Muscle layer of colon (tissue), 2 donors: ENCODE measurements around the gene B4GALT5.
"Not testable (repeated sequence)": the region's sequence is repeated elsewhere in the genome, so short reads cannot be mapped to it uniquely, and the experiment has no call there.

Experiments used
- H3K27ac ChIP-seq: one replicate; pipeline ENCODE4 v1.7.0; 2013; ENCODE audit warnings: low read depth, mild to moderate bottlenecking, low read length, moderate library complexity
- H3K27me3 ChIP-seq, 2 donors: one replicate each; pipeline ENCODE4 v1.7.0; 2013; ENCODE audit warnings: low read length in 2 of 2, mild to moderate bottlenecking in 2 of 2; ENCODE audit not compliant: insufficient read depth in 2 of 2, control insufficient read depth in 1 of 2
- H3K36me3 ChIP-seq: one replicate; pipeline ENCODE4 v1.7.0; 2013; ENCODE audit warnings: mild to moderate bottlenecking, low read length; ENCODE audit not compliant: insufficient read depth
- H3K4me1 ChIP-seq: one replicate; pipeline ENCODE4 v1.7.0; 2013; ENCODE audit warnings: mild to moderate bottlenecking, low read length; ENCODE audit not compliant: insufficient read depth
- H3K4me3 ChIP-seq, 2 donors: one replicate each; pipeline ENCODE4 v1.7.0; 2013; ENCODE audit warnings: low read length in 2 of 2, low read depth in 1 of 2, mild to moderate bottlenecking in 1 of 2, moderate library complexity in 1 of 2
- H3K9ac ChIP-seq: one replicate; pipeline ENCODE4 v1.7.0; 2013; ENCODE audit warnings: low read length
- H3K9me3 ChIP-seq: one replicate; pipeline ENCODE4 v1.7.0; 2013; ENCODE audit warnings: mild to moderate bottlenecking, low read length
- donor health status: abdominal sarcoma.
- donor health status: Adenocarcinoma of cecum.

Gene B4GALT5, protein sequence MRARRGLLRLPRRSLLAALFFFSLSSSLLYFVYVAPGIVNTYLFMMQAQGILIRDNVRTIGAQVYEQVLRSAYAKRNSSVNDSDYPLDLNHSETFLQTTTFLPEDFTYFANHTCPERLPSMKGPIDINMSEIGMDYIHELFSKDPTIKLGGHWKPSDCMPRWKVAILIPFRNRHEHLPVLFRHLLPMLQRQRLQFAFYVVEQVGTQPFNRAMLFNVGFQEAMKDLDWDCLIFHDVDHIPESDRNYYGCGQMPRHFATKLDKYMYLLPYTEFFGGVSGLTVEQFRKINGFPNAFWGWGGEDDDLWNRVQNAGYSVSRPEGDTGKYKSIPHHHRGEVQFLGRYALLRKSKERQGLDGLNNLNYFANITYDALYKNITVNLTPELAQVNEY

GRCh38 chr20:49713753-49714712 is at the start of gene B4GALT5:
TSS of gene B4GALT5 (minus strand) at chr20:49713878. CDS start at chr20:49713690, 188 bp downstream.
- peaks cover 37% of the 10 kb centered on the region for H3K4me1 ChIP-seq
- peak within 1 kb of the TSS; percentile 64 for H3K9ac ChIP-seq
- H3K4me3 ChIP-seq = peak within 1 kb of the TSS; percentile 84 to 86
- H3K27ac ChIP-seq = peak within 1 kb of the TSS; percentile 80
- no peaks in the 10 kb centered on the region for H3K36me3 ChIP-seq
- no peaks in the 10 kb centered on the region for H3K9me3 ChIP-seq
- no peaks in the 10 kb centered on the region for H3K27me3 ChIP-seq

DNA sequence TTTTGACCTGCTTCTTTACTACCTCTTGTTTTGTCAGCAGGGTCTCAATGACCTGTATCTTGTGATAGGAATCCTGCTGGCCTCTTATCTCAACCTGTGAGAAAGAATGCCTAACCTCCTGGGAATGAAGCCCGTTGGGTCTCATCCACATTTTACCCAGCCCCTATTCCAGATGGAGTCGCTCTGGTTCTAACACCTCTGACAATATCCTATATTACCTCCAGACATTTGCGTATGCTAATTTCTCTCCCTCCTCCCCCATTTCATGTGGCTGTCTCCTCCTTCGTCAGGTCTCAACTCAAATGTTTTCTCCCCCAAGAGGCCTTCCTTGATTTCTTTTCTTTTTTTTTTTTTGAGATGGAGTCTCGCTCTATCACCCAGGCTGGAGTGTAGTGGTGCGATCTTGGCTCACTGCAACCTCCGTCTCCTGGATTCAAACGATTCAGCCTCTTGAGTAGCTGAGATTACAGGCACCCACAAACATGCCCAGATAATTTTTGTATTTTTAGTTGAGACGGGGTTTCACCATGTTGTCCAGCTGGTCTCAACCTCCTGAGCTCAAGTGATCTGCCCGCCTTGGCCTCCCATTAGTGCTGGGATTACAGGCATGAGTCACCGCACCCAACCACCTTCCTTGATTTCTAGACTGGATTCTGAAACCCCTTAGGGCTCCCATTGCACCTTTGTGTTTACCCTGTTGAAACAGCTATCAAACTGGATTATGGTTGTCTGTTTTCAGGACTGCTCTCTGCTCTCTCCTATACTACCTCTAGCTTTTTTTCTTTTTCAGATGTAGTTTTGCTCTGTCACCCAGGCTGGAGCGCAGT is 49.5 kb upstream of the B4GALT5 start:
- Histone ChIP-seq H3K27me3 (no peaks in the 10 kb centered on the region), H3K9me3 (no peaks in the 10 kb centered on the region), H3K4me1 (peaks cover 19% of the 10 kb centered on the region), H3K9ac (no peak overlapping the region), H3K4me3 (no peak overlapping the region), H3K27ac (no peak overlapping the region), H3K36me3 (no peaks in the 10 kb centered on the region)

- not testable (repeated sequence) for H3K36me3 ChIP-seq, H3K27ac ChIP-seq, H3K27me3 ChIP-seq, H3K9ac ChIP-seq, H3K9me3 ChIP-seq, H3K4me3 ChIP-seq
- peaks cover 16% of the 10 kb centered on the region for H3K4me1 ChIP-seq
Measured at GRCh38 chr20:49761888-49762287, 48.2 kb upstream of the B4GALT5 start.

GRCh38 chr20:49759266-49759950 is 45.7 kb upstream of the B4GALT5 start:
- no peaks in the 10 kb centered on the region for H3K36me3 ChIP-seq
- no peak overlapping the region for H3K27ac ChIP-seq
- H3K4me3 ChIP-seq = no peak overlapping the region
- H3K4me1 ChIP-seq = no peaks in the 10 kb centered on the region
- H3K9me3 ChIP-seq = no peaks in the 10 kb centered on the region
- H3K9ac ChIP-seq = no peak overlapping the region
- no peaks in the 10 kb centered on the region for H3K27me3 ChIP-seq

- no peak overlapping the region for H3K27ac ChIP-seq
- H3K27me3 ChIP-seq = no peaks in the 10 kb centered on the region
- no peak overlapping the region for H3K4me3 ChIP-seq
- no peaks in the 10 kb centered on the region for H3K36me3 ChIP-seq
- no peaks in the 10 kb centered on the region for H3K4me1 ChIP-seq
- no peak overlapping the region for H3K9ac ChIP-seq
- H3K9me3 ChIP-seq = no peaks in the 10 kb centered on the region
Measured at GRCh38 chr20:49758781-49759180, 45.1 kb upstream of the B4GALT5 start.

GRCh38 chr20:49757597-49757996 is 43.9 kb upstream of the B4GALT5 start:
- Histone ChIP-seq H3K9ac (no peak overlapping the region), H3K27ac (no peak overlapping the region), H3K36me3 (no peaks in the 10 kb centered on the region), H3K4me1 (no peaks in the 10 kb centered on the region), H3K4me3 (no peak overlapping the region), H3K27me3 (no peaks in the 10 kb centered on the region), H3K9me3 (no peaks in the 10 kb centered on the region)

- no peak overlapping the region for H3K27ac ChIP-seq
- no peaks in the 10 kb centered on the region for H3K9me3 ChIP-seq
- peaks cover under 1% of the 10 kb centered on the region for H3K4me1 ChIP-seq
- H3K27me3 ChIP-seq = no peaks in the 10 kb centered on the region
- H3K9ac ChIP-seq = no peak overlapping the region
- H3K4me3 ChIP-seq = no peak overlapping the region
- no peaks in the 10 kb centered on the region for H3K36me3 ChIP-seq
Measured at GRCh38 chr20:49756241-49756640, 42.6 kb upstream of the B4GALT5 start.

DNA sequence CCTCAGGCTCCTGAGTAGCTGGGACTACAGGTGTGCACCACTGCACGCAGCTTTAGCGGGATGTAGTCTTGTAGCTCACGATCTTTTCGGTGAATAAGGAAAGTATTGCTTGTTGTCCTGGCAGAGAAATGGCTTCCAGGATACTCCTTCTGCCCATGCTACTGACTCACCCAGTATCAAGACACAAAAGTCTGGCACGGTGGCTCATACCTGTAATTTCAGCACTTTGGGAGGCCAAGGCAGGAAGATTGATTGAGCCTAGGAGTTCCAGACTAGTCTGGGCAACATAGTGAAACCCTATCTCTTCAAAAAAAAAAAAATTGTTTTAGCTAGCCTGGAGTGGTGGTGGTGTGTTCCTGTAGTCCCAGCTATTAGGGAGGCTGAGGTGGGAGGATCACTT is 40.9 kb upstream of the B4GALT5 start:
- no peaks in the 10 kb centered on the region for H3K9me3 ChIP-seq
- H3K27me3 ChIP-seq = no peaks in the 10 kb centered on the region
- H3K27ac ChIP-seq = no peak overlapping the region
- no peaks in the 10 kb centered on the region for H3K36me3 ChIP-seq
- no peak overlapping the region for H3K4me3 ChIP-seq
- H3K9ac ChIP-seq = no peak overlapping the region
- H3K4me1 ChIP-seq = peaks cover 5% of the 10 kb centered on the region

DNA sequence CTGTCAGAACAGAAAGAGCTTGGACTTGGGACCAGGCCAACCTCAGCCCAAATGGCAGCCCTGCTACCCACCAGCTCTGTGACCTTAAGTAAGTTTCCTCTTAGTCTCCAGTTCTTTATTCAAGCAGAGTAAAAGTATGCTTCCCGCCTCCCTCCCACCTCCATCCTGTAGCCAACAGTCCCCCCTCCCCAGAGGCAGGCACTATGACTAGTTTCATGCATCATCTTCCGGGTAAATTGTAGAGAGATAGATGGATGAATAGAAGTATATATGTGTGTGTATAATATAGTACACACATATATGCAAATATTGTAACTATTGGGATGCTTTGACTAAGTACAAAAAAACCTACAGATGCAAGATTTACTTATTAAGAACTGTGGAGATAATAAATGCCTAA is 39.5 kb upstream of the B4GALT5 start:
- H3K27ac ChIP-seq = no peak overlapping the region
- H3K9me3 ChIP-seq = no peaks in the 10 kb centered on the region
- no peaks in the 10 kb centered on the region for H3K36me3 ChIP-seq
- peaks cover 9% of the 10 kb centered on the region for H3K4me1 ChIP-seq
- H3K4me3 ChIP-seq = no peak overlapping the region
- H3K27me3 ChIP-seq = no peaks in the 10 kb centered on the region
- no peak overlapping the region for H3K9ac ChIP-seq

DNA sequence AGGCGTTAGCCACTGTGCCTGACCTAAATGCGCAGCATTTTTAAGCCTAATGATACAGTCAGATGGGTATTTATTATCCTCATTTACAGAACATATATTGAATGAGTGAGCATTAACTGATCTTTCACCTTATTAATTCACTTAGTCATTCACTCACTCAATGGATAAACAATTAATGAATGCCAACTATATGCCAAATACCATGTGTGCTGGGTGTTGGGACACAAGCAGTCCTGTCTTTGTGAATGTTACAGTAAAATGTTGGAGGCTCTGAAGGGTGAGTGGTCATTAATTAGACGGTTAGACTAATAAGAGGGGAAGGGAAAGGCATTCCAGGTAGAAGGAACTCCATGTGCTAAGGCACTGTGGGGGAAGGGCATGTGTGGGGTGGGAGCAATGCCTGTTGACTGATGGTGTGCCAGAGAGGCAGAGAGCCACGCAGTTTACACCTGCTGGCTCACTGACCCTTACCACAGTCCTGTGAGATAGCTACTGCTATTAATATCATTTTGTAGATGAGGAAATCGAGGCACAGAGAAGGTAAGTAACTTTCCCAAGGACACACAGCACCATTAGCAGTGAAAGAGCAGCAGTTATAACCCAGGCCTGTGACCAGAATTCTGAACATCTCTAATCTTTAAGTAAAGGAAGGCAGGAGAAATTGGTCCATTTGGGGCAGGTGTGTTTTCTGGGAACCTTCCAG is 38.7 kb upstream of the B4GALT5 start:
- no peak overlapping the region for H3K27ac ChIP-seq
- H3K9ac ChIP-seq = no peak overlapping the region
- no peaks in the 10 kb centered on the region for H3K27me3 ChIP-seq
- peaks cover 17% of the 10 kb centered on the region for H3K4me1 ChIP-seq
- no peaks in the 10 kb centered on the region for H3K36me3 ChIP-seq
- H3K4me3 ChIP-seq = no peak overlapping the region
- no peaks in the 10 kb centered on the region for H3K9me3 ChIP-seq
